ENCODE results near the gene UTF1.

DNA sequence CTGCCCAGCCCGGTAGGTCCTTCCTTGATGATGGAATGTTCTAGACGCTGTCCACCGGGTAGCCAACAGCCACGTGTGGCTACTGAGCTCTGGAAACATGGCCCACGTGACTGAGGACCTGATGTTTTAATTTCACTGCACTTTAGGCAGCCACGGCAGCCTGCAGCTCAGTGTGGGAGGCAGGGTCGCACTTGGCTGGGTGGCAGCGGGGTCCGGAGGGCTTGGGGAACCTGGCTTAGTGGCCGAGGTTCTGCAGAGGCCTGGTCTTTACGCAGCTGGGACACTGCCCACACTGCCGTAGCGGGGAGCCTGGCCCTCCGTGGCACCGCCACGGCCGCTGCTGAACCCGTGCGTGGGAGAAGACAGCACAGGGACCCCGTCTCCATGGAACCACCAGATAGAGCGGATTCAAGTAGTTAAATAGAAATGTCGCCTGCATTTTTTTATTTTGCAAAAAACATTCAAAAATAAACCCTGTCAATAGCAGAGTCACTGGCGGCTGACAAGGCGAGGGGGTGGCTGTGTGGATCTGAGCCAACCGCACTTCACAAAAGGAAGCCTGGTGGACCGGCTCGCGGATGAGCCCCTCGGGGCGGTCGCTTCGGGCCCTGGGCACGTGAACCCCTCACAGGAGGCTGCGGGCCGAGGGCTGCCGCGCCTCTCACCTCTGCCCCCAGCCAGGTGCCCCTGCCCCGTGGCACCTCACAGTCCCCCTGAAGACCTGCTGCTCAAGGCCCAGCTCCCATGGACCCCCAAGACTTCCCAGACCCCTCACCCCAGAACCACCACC, 25.6 kb upstream of the UTF1 start:
- TF ChIP-seq, protein P1, sequence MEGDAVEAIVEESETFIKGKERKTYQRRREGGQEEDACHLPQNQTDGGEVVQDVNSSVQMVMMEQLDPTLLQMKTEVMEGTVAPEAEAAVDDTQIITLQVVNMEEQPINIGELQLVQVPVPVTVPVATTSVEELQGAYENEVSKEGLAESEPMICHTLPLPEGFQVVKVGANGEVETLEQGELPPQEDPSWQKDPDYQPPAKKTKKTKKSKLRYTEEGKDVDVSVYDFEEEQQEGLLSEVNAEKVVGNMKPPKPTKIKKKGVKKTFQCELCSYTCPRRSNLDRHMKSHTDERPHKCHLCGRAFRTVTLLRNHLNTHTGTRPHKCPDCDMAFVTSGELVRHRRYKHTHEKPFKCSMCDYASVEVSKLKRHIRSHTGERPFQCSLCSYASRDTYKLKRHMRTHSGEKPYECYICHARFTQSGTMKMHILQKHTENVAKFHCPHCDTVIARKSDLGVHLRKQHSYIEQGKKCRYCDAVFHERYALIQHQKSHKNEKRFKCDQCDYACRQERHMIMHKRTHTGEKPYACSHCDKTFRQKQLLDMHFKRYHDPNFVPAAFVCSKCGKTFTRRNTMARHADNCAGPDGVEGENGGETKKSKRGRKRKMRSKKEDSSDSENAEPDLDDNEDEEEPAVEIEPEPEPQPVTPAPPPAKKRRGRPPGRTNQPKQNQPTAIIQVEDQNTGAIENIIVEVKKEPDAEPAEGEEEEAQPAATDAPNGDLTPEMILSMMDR (IDR thresholded peaks at IDR 0.05) = no peak
- TF ChIP-seq EZH2 (IDR thresholded peaks at IDR 0.05) (no peak), EZH2phosphoT487 (IDR thresholded peaks at IDR 0.05) (no peak)
